Hematopoietic multipotent progenitor cell treated with erythropoietin and hydrocortisone succinate and interleukin-3 and kit ligand, for 4 days (in vitro differentiated cells): ENCODE data around the gene GLIPR1.
A peak's percentile ranks its signal among the peaks of the same experiment; 100 is the strongest.
"Not testable (repeated sequence)": the region's sequence is repeated elsewhere in the genome, so short reads cannot be mapped to it uniquely, and the experiment has no call there.

Experiments
- DNase-seq: peaks from one replicate; pipeline ENCODE4 v3.0.0-alpha.2; 2015

Gene GLIPR1

GRCh38 chr12:75476071-75476470 is 4.5 kb upstream of the GLIPR1 start:
- DNase-seq = no peak

GRCh38 chr12:75477137-75477536 is 3.4 kb upstream of the GLIPR1 start:
- no peak for DNase-seq

- DNase-seq = peak; percentile 84
Observed at GRCh38 chr12:75478116-75478794, 2.3 kb upstream of the GLIPR1 start.

- DNase-seq = no peak
Observed at GRCh38 chr12:75479963-75480461, 543 bp upstream of the GLIPR1 start.

GRCh38 chr12:75481013-75481705 is 604 bp downstream of the GLIPR1 start:
- peak; percentile 79 for DNase-seq

- DNase-seq = peak; percentile 32
Observed at GRCh38 chr12:75481774-75482173, 1.2 kb downstream of the GLIPR1 start.

GRCh38 chr12:75482646-75483045 is 2.1 kb downstream of the GLIPR1 start:
- DNase-seq = no peak

- no peak for DNase-seq
Observed at GRCh38 chr12:75483431-75483830, 2.9 kb downstream of the GLIPR1 start.

- DNase-seq = not testable (repeated sequence)
Observed at GRCh38 chr12:75484450-75484849, 3.9 kb downstream of the GLIPR1 start.

- DNase-seq = no peak
Observed at GRCh38 chr12:75487308-75487707, 6.8 kb downstream of the GLIPR1 start.

- DNase-seq = peak; percentile 69
Observed at GRCh38 chr12:75488553-75488952, 8.0 kb downstream of the GLIPR1 start.

- no peak for DNase-seq
Observed at GRCh38 chr12:75489187-75489586, 8.6 kb downstream of the GLIPR1 start.

GRCh38 chr12:75489613-75490210 is 9.2 kb downstream of the GLIPR1 start:
- no peak for DNase-seq

GRCh38 chr12:75491169-75491568 is 10.6 kb downstream of the GLIPR1 start:
- no peak for DNase-seq

GRCh38 chr12:75503459-75503858 is 22.9 kb downstream of the GLIPR1 start:
- DNase-seq = no peak

GRCh38 chr12:75503866-75504265 is 23.3 kb downstream of the GLIPR1 start:
- DNase-seq = no peak

GRCh38 chr12:75505706-75506312 is 25.3 kb downstream of the GLIPR1 start:
- DNase-seq = peak; percentile 69

GRCh38 chr12:75507086-75507485 is 26.5 kb downstream of the GLIPR1 start:
- no peak for DNase-seq

GRCh38 chr12:75508159-75508558 is 27.6 kb downstream of the GLIPR1 start:
- no peak for DNase-seq

GRCh38 chr12:75509621-75510020 is 29.1 kb downstream of the GLIPR1 start:
- no peak for DNase-seq

- peak; percentile 99 for DNase-seq
Observed at GRCh38 chr12:75511116-75512048, 30.8 kb downstream of the GLIPR1 start, which contains the start of gene KRR1. TSS of gene KRR1 (minus strand) at chr12:75511609. CDS start at chr12:75511597, 12 bp downstream.

- DNase-seq = not testable (repeated sequence)
Observed at GRCh38 chr12:75521224-75521623, 40.7 kb downstream of the GLIPR1 start.
